Measurements from ENCODE around the gene ADAM15. TPM values are rescaled to one million over a fixed set of nuclear protein-coding genes. Genes with fewer than 3 reads are reported as not detected.

Gene ADAM15
- total RNA-seq, 1 experiment from 2014 or later = 30.6 TPM

DNA sequence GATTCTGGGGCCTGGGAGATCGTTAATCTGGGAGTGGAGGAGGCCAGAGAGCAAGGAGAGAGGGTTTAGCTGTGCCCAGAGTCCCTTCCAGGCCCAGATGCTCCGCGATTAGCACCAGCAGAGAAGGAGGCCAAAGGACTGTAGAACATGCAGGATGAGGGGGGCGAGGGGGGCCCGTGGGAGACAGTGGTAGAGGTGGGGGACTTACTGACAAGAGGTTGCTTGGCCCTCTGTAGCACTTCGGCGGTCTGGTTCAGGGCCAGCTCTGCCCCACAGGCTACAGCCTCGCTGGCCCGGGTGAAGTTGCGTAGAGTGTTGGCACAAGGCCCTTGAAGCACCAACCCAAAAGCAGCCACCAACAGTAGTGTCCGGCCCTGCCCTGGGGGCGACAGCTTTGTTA, 18.2 kb upstream of the ADAM15 start:
- Histone ChIP-seq H2BK15ac (ENCODE audit: low read depth, low read length) (no peak overlapping the region), H3K27me3 (ENCODE audit: insufficient read depth, low read length) (no peaks in the 10 kb centered on the region), H2BK5ac (ENCODE audit: insufficient read length, low read length) (no peak overlapping the region), H3K23ac (ENCODE audit: insufficient read length, low read depth, low read length) (no peak overlapping the region), H4K91ac (ENCODE audit: insufficient read length, low read depth, low read length) (no peak overlapping the region), H3K27ac (ENCODE audit: insufficient read length, low read depth, low read length) (no peak overlapping the region), H2BK20ac (ENCODE audit: low read depth, low read length, poor library complexity, severe bottlenecking) (no peak overlapping the region), H3K4me2 (ENCODE audit: insufficient read depth, insufficient read length, low read length) (no peak overlapping the region), H3K9me3 (ENCODE audit: control insufficient read depth, low read depth, low read length) (no peaks in the 10 kb centered on the region), H3K23me2 (ENCODE audit: insufficient read length, low read depth, low read length, poor library complexity, severe bottlenecking) (no peaks in the 10 kb centered on the region), H3K9ac (ENCODE audit: extremely low read depth, insufficient read length, low read length) (no peak overlapping the region), H2AFZ (ENCODE audit: low read length) (no peak overlapping the region), H4K5ac (ENCODE audit: insufficient read length, low read depth, low read length) (no peak overlapping the region), H2AK5ac (ENCODE audit: insufficient read length, low read length) (no peak overlapping the region), H3K4ac (ENCODE audit: low read depth, low read length) (no peak overlapping the region), H3K56ac (ENCODE audit: insufficient read length, low read depth, low read length) (no peak overlapping the region), H3T11ph (ENCODE audit: low read length) (no peak overlapping the region), H4K8ac (replicated peaks; ENCODE audit: insufficient read length, low read depth, low read length) (no peak overlapping the region), H4K20me1 (ENCODE audit: control insufficient read depth, insufficient read depth, insufficient read length) (no peaks in the 10 kb centered on the region), H3K18ac (ENCODE audit: insufficient read length, low read depth, low read length) (no peak overlapping the region), H3K4me1 (ENCODE audit: insufficient read depth, low read length) (no peaks in the 10 kb centered on the region), H2BK12ac (ENCODE audit: insufficient read length, low read depth, low read length) (no peak overlapping the region), H3K79me1 (ENCODE audit: insufficient read depth, low read depth, low read length, poor library complexity, severe bottlenecking) (no peaks in the 10 kb centered on the region), H2BK120ac (ENCODE audit: low read depth, low read length, poor library complexity, severe bottlenecking) (no peak overlapping the region), H3K14ac (ENCODE audit: insufficient read depth, low read length) (no peak overlapping the region), H3K79me2 (ENCODE audit: insufficient read depth, low read length) (no peaks in the 10 kb centered on the region)
- DNase-seq = no peak
- TF ChIP-seq, protein P1, sequence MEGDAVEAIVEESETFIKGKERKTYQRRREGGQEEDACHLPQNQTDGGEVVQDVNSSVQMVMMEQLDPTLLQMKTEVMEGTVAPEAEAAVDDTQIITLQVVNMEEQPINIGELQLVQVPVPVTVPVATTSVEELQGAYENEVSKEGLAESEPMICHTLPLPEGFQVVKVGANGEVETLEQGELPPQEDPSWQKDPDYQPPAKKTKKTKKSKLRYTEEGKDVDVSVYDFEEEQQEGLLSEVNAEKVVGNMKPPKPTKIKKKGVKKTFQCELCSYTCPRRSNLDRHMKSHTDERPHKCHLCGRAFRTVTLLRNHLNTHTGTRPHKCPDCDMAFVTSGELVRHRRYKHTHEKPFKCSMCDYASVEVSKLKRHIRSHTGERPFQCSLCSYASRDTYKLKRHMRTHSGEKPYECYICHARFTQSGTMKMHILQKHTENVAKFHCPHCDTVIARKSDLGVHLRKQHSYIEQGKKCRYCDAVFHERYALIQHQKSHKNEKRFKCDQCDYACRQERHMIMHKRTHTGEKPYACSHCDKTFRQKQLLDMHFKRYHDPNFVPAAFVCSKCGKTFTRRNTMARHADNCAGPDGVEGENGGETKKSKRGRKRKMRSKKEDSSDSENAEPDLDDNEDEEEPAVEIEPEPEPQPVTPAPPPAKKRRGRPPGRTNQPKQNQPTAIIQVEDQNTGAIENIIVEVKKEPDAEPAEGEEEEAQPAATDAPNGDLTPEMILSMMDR (conservative IDR thresholded peaks at IDR 0.05) = no peak
- Mint-ChIP-seq H3K4me3 (no peak overlapping the region), H3K27ac (no peak overlapping the region), H3K27me3 (ENCODE audit: low read depth) (peaks cover 32% of the 10 kb centered on the region), H3K36me3 (ENCODE audit: insufficient read depth in 1 of 3, low read depth in 3 of 3) (no peaks in the 10 kb centered on the region), H3K4me1 (peaks cover 0 to 9% of the 10 kb centered on the region in 2 experiments; a peak in 2 of 4 replicates), H3K9me3 (no peaks in the 10 kb centered on the region)
- no CpG with 5 or more reads among the region's 12 CpGs for WGBS (ENCODE audit: extremely low coverage, insufficient read length, low lambda C conversion rate)
